Measurements from ENCODE around the gene PTTG1IP2. TPM values are rescaled to one million over a fixed set of nuclear protein-coding genes. Genes with fewer than 3 reads are reported as not detected.

Gene PTTG1IP2
- total RNA-seq, 1 experiment from 2014 or later: not detected

DNA sequence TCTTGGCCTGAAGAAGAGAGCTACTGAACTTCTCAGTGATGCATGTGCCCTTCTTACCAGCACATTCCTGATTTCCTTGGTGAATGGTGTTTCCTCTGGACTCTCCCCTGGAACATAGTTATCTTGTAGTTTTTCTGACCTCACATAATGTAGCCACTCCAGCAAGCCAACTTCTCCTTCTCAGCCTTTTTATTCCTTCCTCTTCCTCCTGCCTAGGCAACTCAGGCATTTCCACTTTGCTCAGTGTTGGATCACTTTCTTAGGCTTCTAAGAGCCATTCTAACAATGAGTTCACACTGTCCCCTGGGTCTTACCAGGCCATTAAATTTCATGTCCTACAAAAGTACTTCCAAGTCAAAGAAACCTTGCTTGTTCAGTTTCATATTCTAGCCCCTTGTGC, 3.6 kb upstream of the PTTG1IP2 start:
- Histone ChIP-seq H3T11ph (ENCODE audit: low read length) (no peak overlapping the region), H3K23ac (ENCODE audit: insufficient read length, low read depth, low read length) (no peak overlapping the region), H3K18ac (ENCODE audit: insufficient read length, low read depth, low read length) (no peak overlapping the region), H4K8ac (replicated peaks; ENCODE audit: insufficient read length, low read depth, low read length) (no peak overlapping the region), H2BK5ac (ENCODE audit: insufficient read length, low read length) (no peak overlapping the region), H3K9me3 (ENCODE audit: control insufficient read depth, low read depth, low read length) (peaks cover 5% of the 10 kb centered on the region), H2BK12ac (ENCODE audit: insufficient read length, low read depth, low read length) (no peak overlapping the region), H3K79me1 (ENCODE audit: insufficient read depth, low read depth, low read length, poor library complexity, severe bottlenecking) (no peaks in the 10 kb centered on the region), H4K20me1 (ENCODE audit: control insufficient read depth, insufficient read depth, insufficient read length) (no peaks in the 10 kb centered on the region), H3K4me2 (ENCODE audit: insufficient read depth, insufficient read length, low read length) (no peak overlapping the region), H2AK5ac (ENCODE audit: insufficient read length, low read length) (no peak overlapping the region), H3K27ac (ENCODE audit: insufficient read length, low read depth, low read length) (no peak overlapping the region), H3K4ac (ENCODE audit: low read depth, low read length) (no peak overlapping the region), H3K4me1 (ENCODE audit: insufficient read depth, low read length) (no peaks in the 10 kb centered on the region), H3K14ac (ENCODE audit: insufficient read depth, low read length) (no peak overlapping the region), H3K23me2 (ENCODE audit: insufficient read length, low read depth, low read length, poor library complexity, severe bottlenecking) (no peaks in the 10 kb centered on the region), H2BK15ac (ENCODE audit: low read depth, low read length) (no peak overlapping the region), H2BK120ac (ENCODE audit: low read depth, low read length, poor library complexity, severe bottlenecking) (no peak overlapping the region), H3K27me3 (ENCODE audit: insufficient read depth, low read length) (no peaks in the 10 kb centered on the region), H2BK20ac (ENCODE audit: low read depth, low read length, poor library complexity, severe bottlenecking) (no peak overlapping the region), H2AFZ (ENCODE audit: low read length) (no peak overlapping the region), H4K5ac (ENCODE audit: insufficient read length, low read depth, low read length) (no peak overlapping the region), H3K79me2 (ENCODE audit: insufficient read depth, low read length) (no peaks in the 10 kb centered on the region), H3K9ac (ENCODE audit: extremely low read depth, insufficient read length, low read length) (no peak overlapping the region), H4K91ac (ENCODE audit: insufficient read length, low read depth, low read length) (no peak overlapping the region), H3K56ac (ENCODE audit: insufficient read length, low read depth, low read length) (no peak overlapping the region)
- TF ChIP-seq, protein P1, sequence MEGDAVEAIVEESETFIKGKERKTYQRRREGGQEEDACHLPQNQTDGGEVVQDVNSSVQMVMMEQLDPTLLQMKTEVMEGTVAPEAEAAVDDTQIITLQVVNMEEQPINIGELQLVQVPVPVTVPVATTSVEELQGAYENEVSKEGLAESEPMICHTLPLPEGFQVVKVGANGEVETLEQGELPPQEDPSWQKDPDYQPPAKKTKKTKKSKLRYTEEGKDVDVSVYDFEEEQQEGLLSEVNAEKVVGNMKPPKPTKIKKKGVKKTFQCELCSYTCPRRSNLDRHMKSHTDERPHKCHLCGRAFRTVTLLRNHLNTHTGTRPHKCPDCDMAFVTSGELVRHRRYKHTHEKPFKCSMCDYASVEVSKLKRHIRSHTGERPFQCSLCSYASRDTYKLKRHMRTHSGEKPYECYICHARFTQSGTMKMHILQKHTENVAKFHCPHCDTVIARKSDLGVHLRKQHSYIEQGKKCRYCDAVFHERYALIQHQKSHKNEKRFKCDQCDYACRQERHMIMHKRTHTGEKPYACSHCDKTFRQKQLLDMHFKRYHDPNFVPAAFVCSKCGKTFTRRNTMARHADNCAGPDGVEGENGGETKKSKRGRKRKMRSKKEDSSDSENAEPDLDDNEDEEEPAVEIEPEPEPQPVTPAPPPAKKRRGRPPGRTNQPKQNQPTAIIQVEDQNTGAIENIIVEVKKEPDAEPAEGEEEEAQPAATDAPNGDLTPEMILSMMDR (conservative IDR thresholded peaks at IDR 0.05): no peak
- H3K4me3 Mint-ChIP-seq: no peak overlapping the region
- no peaks in the 10 kb centered on the region for H3K4me1 Mint-ChIP-seq
- H3K9me3 Mint-ChIP-seq: peaks cover 21 to 28% of the 10 kb centered on the region in 2 experiments
- no peak for DNase-seq
- H3K36me3 Mint-ChIP-seq (ENCODE audit: insufficient read depth in 1 of 3, low read depth in 3 of 3): peaks cover 15 to 25% (median 16%) of the 10 kb centered on the region in 3 experiments
- no peaks in the 10 kb centered on the region; the same call in 1 of the 2 replicates for H3K27me3 Mint-ChIP-seq (ENCODE audit: low read depth)
- H3K27ac Mint-ChIP-seq: no peak overlapping the region

Data from H9 (cell line).